22Rv1 (cell line): ENCODE results near the gene PSMB3.

Experiments used
- H3K27ac ChIP-seq: fragments of 450-650 bp; 2 replicates; pipeline ENCODE4 v1.5.1; 2017
- ZFX ChIP-seq: fragments of 450-650 bp; IDR thresholded peaks from 2 replicates; pipeline ENCODE4 v1.6.1; 2017; ENCODE audit warnings: antibody characterized with exemption, borderline replicate concordance
- TF ChIP-seq, protein P1 (sequence below): fragments of 450-650 bp; IDR thresholded peaks from 2 replicates; pipeline ENCODE4 v1.5.1; 2017; ENCODE audit warnings: mild to moderate bottlenecking

The PSMB3 gene

DNA sequence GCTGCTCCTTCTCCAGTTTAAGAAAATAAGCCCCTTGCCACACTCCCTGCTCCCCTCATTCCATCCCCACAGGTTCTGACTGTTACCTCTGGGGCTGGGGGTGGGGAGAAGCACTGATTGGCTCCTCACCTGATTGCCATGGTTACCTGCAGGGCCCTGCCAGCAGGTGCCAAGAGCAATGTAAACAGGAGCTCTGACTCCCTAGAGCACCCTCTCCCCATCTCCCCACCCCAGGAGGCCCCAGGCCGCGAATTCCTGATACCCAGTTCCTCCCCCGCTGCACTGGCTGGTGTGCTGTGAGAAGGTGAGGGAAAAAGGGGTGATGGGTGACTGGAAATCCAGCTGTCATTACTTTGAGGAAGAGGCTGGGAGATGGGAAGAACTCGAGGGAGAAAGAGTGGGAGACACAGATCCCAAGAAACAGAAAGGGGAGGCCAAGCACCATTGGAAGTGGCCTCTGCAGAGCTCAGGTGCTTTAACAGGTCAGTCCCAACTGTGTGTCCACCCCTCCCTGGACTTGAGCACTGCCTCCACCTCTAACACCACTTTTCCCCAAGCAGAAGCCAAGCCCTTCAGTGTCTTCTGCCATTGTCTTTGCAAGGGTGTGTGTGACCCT is 8.9 kb upstream of the PSMB3 start:
- peak overlapping the region; percentile 99 for H3K27ac ChIP-seq
- TF ChIP-seq, protein P1, sequence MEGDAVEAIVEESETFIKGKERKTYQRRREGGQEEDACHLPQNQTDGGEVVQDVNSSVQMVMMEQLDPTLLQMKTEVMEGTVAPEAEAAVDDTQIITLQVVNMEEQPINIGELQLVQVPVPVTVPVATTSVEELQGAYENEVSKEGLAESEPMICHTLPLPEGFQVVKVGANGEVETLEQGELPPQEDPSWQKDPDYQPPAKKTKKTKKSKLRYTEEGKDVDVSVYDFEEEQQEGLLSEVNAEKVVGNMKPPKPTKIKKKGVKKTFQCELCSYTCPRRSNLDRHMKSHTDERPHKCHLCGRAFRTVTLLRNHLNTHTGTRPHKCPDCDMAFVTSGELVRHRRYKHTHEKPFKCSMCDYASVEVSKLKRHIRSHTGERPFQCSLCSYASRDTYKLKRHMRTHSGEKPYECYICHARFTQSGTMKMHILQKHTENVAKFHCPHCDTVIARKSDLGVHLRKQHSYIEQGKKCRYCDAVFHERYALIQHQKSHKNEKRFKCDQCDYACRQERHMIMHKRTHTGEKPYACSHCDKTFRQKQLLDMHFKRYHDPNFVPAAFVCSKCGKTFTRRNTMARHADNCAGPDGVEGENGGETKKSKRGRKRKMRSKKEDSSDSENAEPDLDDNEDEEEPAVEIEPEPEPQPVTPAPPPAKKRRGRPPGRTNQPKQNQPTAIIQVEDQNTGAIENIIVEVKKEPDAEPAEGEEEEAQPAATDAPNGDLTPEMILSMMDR: no peak
- no peak for TF ChIP-seq ZFX

GRCh38 chr17:38745545-38745944 is 7.0 kb upstream of the PSMB3 start:
- peak overlapping the region; percentile 99 for H3K27ac ChIP-seq
- no peak for TF ChIP-seq ZFX
- TF ChIP-seq, protein P1: no peak

DNA sequence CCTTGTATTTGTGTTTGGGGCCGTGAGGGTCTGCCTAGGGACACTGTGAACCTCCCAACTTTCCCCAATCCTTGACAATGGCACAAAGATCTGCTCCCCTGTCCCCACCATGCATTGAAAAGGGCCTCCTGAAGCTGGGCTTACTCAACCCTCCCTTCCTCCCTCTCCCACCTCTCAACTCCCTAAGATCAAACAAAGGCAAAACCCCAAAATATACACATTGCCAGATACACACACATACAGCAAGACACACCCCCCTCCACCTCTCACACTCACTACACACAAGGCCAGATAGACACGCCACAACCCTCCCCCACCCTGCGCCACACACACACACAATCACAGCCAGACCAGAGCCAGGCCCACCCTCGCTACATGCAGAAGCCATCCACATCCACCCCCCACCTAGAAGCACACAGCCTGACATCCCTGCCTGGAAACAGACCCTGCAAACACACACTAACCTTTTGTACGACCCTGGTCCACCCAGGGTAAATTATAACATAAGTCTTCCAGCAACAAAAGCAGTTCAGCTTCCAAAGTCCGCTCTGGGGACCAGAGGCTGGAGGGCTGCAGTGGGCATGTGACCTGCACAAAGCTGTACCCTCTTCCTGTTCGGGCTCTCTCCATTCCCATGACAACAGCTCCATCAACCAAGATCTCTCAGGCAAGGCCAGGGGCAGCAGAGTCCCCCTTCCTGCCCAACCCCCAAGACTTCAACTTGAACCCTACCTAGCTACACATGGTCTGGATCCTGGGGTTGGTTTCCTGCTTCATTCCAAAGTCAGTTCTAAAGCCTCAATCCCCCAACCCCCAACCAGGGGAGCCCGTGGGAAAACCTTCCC is 6.3 kb upstream of the PSMB3 start:
- TF ChIP-seq, protein P1: no peak
- TF ChIP-seq ZFX: no peak
- H3K27ac ChIP-seq: peak overlapping the region; percentile 99

GRCh38 chr17:38746849-38747462 is 5.6 kb upstream of the PSMB3 start:
- TF ChIP-seq ZFX: no peak
- TF ChIP-seq, protein P1: no peak
- H3K27ac ChIP-seq: peak overlapping the region; percentile 99

GRCh38 chr17:38747463-38748148 is 4.9 kb upstream of the PSMB3 start:
- peak overlapping the region; percentile 99 for H3K27ac ChIP-seq
- TF ChIP-seq, protein P1: no peak
- TF ChIP-seq ZFX: no peak

GRCh38 chr17:38748149-38748891 is 4.2 kb upstream of the PSMB3 start, which contains the start of gene PCGF2:
PCGF2 (minus strand) TSS chr17:38748336; CDS start chr17:38740402, 7,934 bp downstream.
- no peak for TF ChIP-seq ZFX
- TF ChIP-seq, protein P1: no peak
- peak within 1 kb of the TSS; percentile 99 for H3K27ac ChIP-seq
